Astrocyte (in vitro differentiated cells and primary cell): ENCODE measurements around the gene TXLNA.

Experiments
- CTCF ChIP-seq: IDR thresholded peaks from 2 replicates; pipeline ENCODE4 v1.5.1; 2011; ENCODE audit warnings: low read depth, mild to moderate bottlenecking, inconsistent platforms, low read length, moderate library complexity; ENCODE audit not compliant: insufficient read depth
- EZH2 ChIP-seq: IDR thresholded peaks from 2 replicates; pipeline ENCODE4 v1.6.1; 2012; ENCODE audit warnings: mild to moderate bottlenecking, low read length, inconsistent platforms; ENCODE audit not compliant: insufficient read depth

- TF ChIP-seq EZH2, result no peak
- TF ChIP-seq CTCF, result no peak
Observed at GRCh38 chr1:32195972-32196823, 16.7 kb downstream of the TXLNA start.
